OCI-LY1 (cell line): ENCODE results near the gene COLEC12.

Experiments used
- CTCF ChIP-seq: fragments of 200-600 bp; sonication (generic), shearing (Covaris generic); IDR thresholded peaks from 2 replicates; pipeline ENCODE4 v1.5.1; 2017; ENCODE audit warnings: mild to moderate bottlenecking, antibody characterized with exemption, low read length, moderate library complexity, mixed read lengths
- EZH2 ChIP-seq: fragments of 200-600 bp; sonication (generic), shearing (Covaris generic); IDR thresholded peaks from 2 replicates; pipeline ENCODE4 v1.8.0; 2017; ENCODE audit warnings: borderline replicate concordance, mixed run types, mild to moderate bottlenecking, antibody characterized with exemption, low read length, moderate library complexity, mixed read lengths

- no peak for TF ChIP-seq CTCF
- TF ChIP-seq EZH2, result no peak
These were observed 180.3 kb downstream of the COLEC12 start for GRCh38 chr18:320155-320554.
